Heart left ventricle (tissue), 13 donors: ENCODE measurements around the gene TRPC5OS.

ENCODE experiments used
- CTCF ChIP-seq, 12 donors: fragments of 200-600 bp; sonication (generic) in 4 of 12; IDR thresholded peaks; one replicate each; pipeline versions ENCODE4 v1.5.0 to v1.8.0; 2018 to 2022; ENCODE audit warnings: antibody characterized with exemption in 12 of 12, mild to moderate bottlenecking in 5 of 12
- POLR2A ChIP-seq, 2 donors: fragments of 450-650 bp; IDR thresholded peaks; one replicate each; pipeline ENCODE4 v1.6.1; 2017; ENCODE audit warnings: antibody characterized with exemption in 2 of 2, mild to moderate bottlenecking in 2 of 2, moderate library complexity in 2 of 2
- donor health status: ischemic (EF 13 %, LVEDD 7.1; RV severe dilation, severe dysfunction).
- donor health status: DM: no; HTN: yes; CAD: no.
- donor health status: DM: no; HTN: no; CAD: no.
- donor health status: ischemic (EF 25% LVEDD 6.9; RV normal size, moderate dysfunction).
- donor health status: ischemic (EF 25% LVEDD 5.7; RV mildly dilated, moderate dysfunction).
- donor health status: ischemic (EF 35%, LVEDD 5.7; RV mildly dilated, moderate dysfunction).
- donor health status: nonischemic (EF 11% LVEDD 7.7; RV severe dilation, severe dysfunction).
- donor health status: DM: yes; HTN: yes; CAD: no.
- donor health status: PGD.
- donor health status: ischemic (EF 29% LVEDD 5.4; RV normal size, mild dysfunction).
- donor health status: nonischemic (EF 23%, LVEDD 6.1; RV moderate dilation, normal function).

DNA sequence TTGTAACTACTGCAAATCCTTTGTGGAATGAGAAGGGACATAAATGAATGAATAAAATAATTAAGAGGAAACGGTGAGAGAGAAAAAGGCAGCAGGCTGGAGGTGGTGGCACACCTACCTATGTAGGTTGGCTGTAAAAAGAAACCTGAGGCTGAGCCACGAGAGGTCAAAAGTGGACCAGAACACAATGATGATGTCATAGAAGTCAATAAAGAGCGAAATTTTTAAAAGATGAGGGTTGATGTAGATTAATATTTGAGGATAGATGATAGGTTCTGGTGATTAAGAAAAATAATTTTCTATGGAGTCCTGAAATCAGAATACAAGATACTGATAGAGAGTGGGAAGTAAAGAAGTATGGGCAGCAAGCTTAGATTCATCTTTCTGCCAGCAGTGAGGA is 1.7 kb downstream of the TRPC5OS start:
- no peak for TF ChIP-seq CTCF (IDR thresholded peaks at IDR 0.05)
- TF ChIP-seq POLR2A (IDR thresholded peaks at IDR 0.05): no peak
